IgD-negative memory B cell (primary cell): ENCODE measurements around the gene ITPKA. TPM values are rescaled to one million over a fixed set of nuclear protein-coding genes. Genes with fewer than 3 reads are reported as not detected.
A peak's percentile ranks its signal among the peaks of the same experiment; 100 is the strongest.

Experiments used
- H3K27ac Mint-ChIP-seq, 3 donors: one replicate each; pipeline ENCODE4 v1.8.0; 2020 to 2022; ENCODE audit warnings: mild to moderate bottlenecking in 3 of 3, mixed read lengths in 3 of 3, moderate library complexity in 1 of 3
- H3K27me3 Mint-ChIP-seq: one replicate; pipeline ENCODE4 v1.8.0; 2021; ENCODE audit warnings: mixed read lengths
- H3K36me3 Mint-ChIP-seq: one replicate; pipeline ENCODE4 v1.8.0; 2020; ENCODE audit warnings: mild to moderate bottlenecking, mixed read lengths
- H3K4me1 Mint-ChIP-seq, 3 donors: one replicate each; pipeline ENCODE4 v1.8.0; 2020 to 2022; ENCODE audit warnings: mixed read lengths in 3 of 3, mild to moderate bottlenecking in 1 of 3
- H3K4me3 Mint-ChIP-seq, 4 donors: one replicate each; pipeline ENCODE4 v1.8.0; 2020 to 2022; ENCODE audit warnings: mild to moderate bottlenecking in 4 of 4, mixed read lengths in 4 of 4, moderate library complexity in 3 of 4
- H3K9me3 Mint-ChIP-seq, 3 donors: one replicate each; pipeline ENCODE4 v1.8.0; 2020 to 2021; ENCODE audit warnings: mixed read lengths in 3 of 3, mild to moderate bottlenecking in 1 of 3
- polyA plus RNA-seq: library from polyadenylated mRNA; unstranded; fragments of 300-500 nt; fragmentation: Illumina TruSeq; gene quantifications from one replicate; pipeline ENCODE4 v1.2.3, GENCODE V29; 2021

The ITPKA gene
- polyA plus RNA-seq, 1 donor from 2014 or later = not detected

- H3K27me3 Mint-ChIP-seq = peaks cover 2% of the 10 kb centered on the region
- peaks cover 11% of the 10 kb centered on the region in 3 donors for H3K4me1 Mint-ChIP-seq
- H3K27ac Mint-ChIP-seq = peak overlapping the region in 2 of 3 donors; percentile 55 to 73
- no peaks in the 10 kb centered on the region for H3K9me3 Mint-ChIP-seq
- H3K36me3 Mint-ChIP-seq = peaks cover 9% of the 10 kb centered on the region
- peak overlapping the region; percentile 13 to 56 (median 46) for H3K4me3 Mint-ChIP-seq
Observed at GRCh38 chr15:41483115-41483514, 10.6 kb upstream of the ITPKA start.

DNA sequence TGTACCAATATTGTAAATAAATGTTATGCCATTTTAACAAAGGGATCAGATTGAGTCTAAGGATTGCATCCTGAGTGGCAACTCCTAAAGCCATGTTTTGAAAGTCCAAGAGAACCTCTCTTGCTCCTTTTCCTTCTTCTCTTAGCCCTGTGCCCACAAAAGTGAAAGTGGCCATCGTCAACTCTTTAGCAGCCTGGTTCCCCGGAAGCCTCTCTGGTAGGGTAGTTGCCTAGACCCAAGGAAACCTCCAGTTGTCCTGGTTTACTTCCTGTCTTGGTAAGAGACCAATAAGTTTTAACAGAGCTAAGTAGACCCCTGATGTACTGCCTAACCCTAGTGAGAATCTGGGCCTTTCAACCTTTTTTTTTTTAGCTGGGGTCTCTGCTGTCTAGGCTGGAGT lies 10.2 kb upstream of the ITPKA start:
- H3K9me3 Mint-ChIP-seq = no peaks in the 10 kb centered on the region
- H3K27ac Mint-ChIP-seq = peak overlapping the region in 2 of 3 donors; percentile 14 to 73
- H3K27me3 Mint-ChIP-seq = peaks cover 2% of the 10 kb centered on the region
- peak overlapping the region in 3 of 4 donors; percentile 13 to 49 (median 41) for H3K4me3 Mint-ChIP-seq
- peaks cover 11% of the 10 kb centered on the region in 3 donors for H3K4me1 Mint-ChIP-seq
- H3K36me3 Mint-ChIP-seq = peaks cover 9% of the 10 kb centered on the region

DNA sequence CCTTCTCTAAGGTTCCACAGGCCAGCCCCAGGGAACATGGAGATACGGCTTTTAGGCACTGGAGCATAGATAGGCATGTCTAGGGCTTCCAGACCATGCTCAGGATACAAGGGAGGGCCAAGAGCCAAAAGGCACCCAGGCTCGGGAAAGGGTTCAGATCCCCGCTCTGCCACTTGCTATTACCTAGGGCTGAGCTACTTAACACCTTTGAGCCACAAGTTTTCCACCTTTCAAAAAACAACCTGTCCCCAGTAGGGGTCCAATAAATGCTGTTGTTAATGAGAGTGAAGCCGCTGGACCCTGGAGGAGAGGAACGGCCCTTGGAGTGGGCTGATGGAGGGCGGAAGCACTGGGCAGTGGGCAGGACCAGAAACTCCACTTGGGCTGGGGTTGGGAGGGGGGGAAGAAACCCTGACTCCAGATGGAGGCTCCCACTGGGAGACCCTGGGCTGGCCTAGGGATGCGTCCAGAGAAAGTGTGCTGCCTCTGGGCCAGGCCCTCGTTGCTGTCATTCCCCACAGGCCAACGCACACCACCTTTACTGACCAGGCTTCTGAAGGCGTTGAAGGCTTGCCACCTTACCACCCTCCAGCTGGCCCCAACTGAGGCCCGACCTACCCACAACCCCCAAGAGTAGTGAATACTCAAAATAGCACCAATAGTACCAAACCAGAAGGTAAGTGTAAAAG lies 8.6 kb upstream of the ITPKA start:
- Mint-ChIP-seq H3K9me3 (no peaks in the 10 kb centered on the region), H3K27ac (no peak overlapping the region), H3K36me3 (peaks cover 7% of the 10 kb centered on the region), H3K4me1 (peaks cover 11% of the 10 kb centered on the region in 3 donors), H3K4me3 (no peak overlapping the region), H3K27me3 (peaks cover 4% of the 10 kb centered on the region)

- peaks cover 11% of the 10 kb centered on the region in 3 donors for H3K4me1 Mint-ChIP-seq
- peaks cover 11% of the 10 kb centered on the region for H3K27me3 Mint-ChIP-seq
- H3K4me3 Mint-ChIP-seq = no peak overlapping the region
- H3K27ac Mint-ChIP-seq = no peak overlapping the region
- no peaks in the 10 kb centered on the region for H3K9me3 Mint-ChIP-seq
- no peaks in the 10 kb centered on the region for H3K36me3 Mint-ChIP-seq
Observed at GRCh38 chr15:41486286-41486685, 7.4 kb upstream of the ITPKA start.

DNA sequence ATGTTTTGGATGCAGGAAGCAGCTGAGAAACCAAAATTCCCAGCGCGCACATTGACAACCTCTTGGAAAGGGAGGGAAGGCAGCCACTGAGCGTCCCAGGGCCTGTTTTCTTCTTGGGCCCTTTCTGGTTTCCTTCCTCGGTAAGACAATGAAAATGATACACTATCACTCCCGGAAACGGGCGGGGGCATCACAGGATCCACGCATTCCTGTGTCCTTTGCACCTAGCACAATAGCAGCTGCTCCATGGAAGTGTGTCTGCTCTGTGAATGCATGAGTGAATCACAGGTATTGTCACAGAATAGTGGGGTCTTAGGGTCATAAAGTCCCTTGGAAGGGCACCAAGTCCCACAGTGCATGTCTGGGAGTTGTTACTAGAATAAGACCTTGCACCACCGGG lies 6.3 kb upstream of the ITPKA start:
- Mint-ChIP-seq H3K27me3 (peaks cover 20% of the 10 kb centered on the region), H3K9me3 (no peaks in the 10 kb centered on the region), H3K4me3 (no peak overlapping the region), H3K4me1 (peaks cover 11 to 14% (median 13%) of the 10 kb centered on the region in 3 donors), H3K27ac (peak overlapping the region in 1 of 3 donors; percentile 73), H3K36me3 (peaks cover 1% of the 10 kb centered on the region)

DNA sequence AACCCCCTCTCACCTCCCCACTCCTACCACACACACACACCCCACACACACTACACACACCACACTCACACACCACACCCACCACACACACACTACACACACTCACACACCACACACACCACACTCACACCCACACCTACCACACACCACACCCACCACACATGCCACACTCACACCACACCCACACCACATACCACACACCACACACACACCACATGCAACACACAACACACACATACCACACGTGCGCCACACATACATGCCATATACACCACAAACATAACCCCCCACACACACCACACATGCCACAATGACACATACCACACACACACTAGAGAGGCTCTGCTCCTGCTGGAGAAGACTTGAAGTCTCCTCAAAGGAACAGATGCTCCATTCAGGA lies 5.9 kb upstream of the ITPKA start:
- Mint-ChIP-seq H3K27me3 (peaks cover 24% of the 10 kb centered on the region), H3K27ac (peak overlapping the region in 1 of 3 donors; percentile 60), H3K4me1 (peaks cover 11 to 17% (median 13%) of the 10 kb centered on the region in 3 donors), H3K36me3 (peaks cover 1% of the 10 kb centered on the region), H3K4me3 (no peak overlapping the region), H3K9me3 (no peaks in the 10 kb centered on the region)

GRCh38 chr15:41489641-41490040 lies 4.0 kb upstream of the ITPKA start:
- H3K9me3 Mint-ChIP-seq = no peaks in the 10 kb centered on the region
- no peak overlapping the region for H3K4me3 Mint-ChIP-seq
- peaks cover 28% of the 10 kb centered on the region for H3K27me3 Mint-ChIP-seq
- H3K36me3 Mint-ChIP-seq = peaks cover 1% of the 10 kb centered on the region
- no peak overlapping the region for H3K27ac Mint-ChIP-seq
- H3K4me1 Mint-ChIP-seq = peaks cover 6 to 9% (median 9%) of the 10 kb centered on the region in 3 donors

GRCh38 chr15:41490355-41490754 lies 3.3 kb upstream of the ITPKA start:
- no peak overlapping the region for H3K27ac Mint-ChIP-seq
- H3K36me3 Mint-ChIP-seq = peaks cover 1% of the 10 kb centered on the region
- no peak overlapping the region for H3K4me3 Mint-ChIP-seq
- H3K9me3 Mint-ChIP-seq = no peaks in the 10 kb centered on the region
- peaks cover 6 to 9% (median 9%) of the 10 kb centered on the region in 3 donors for H3K4me1 Mint-ChIP-seq
- H3K27me3 Mint-ChIP-seq = peaks cover 33% of the 10 kb centered on the region

GRCh38 chr15:41491889-41492288 lies 1.8 kb upstream of the ITPKA start:
- H3K4me3 Mint-ChIP-seq = peak overlapping the region in 1 of 4 donors; percentile 86
- peaks cover 35% of the 10 kb centered on the region for H3K27me3 Mint-ChIP-seq
- peaks cover 9 to 12% (median 9%) of the 10 kb centered on the region in 3 donors for H3K4me1 Mint-ChIP-seq
- H3K36me3 Mint-ChIP-seq = peaks cover 1% of the 10 kb centered on the region
- no peak overlapping the region for H3K27ac Mint-ChIP-seq
- no peaks in the 10 kb centered on the region for H3K9me3 Mint-ChIP-seq

GRCh38 chr15:41492597-41493204 lies 973 bp upstream of the ITPKA start:
- Mint-ChIP-seq H3K4me1 (peaks cover 9 to 12% (median 9%) of the 10 kb centered on the region in 3 donors), H3K27ac (peak overlapping the region in 1 of 3 donors; percentile 18), H3K4me3 (peak overlapping the region; percentile 82 to 93 (median 84)), H3K27me3 (peaks cover 38% of the 10 kb centered on the region), H3K9me3 (no peaks in the 10 kb centered on the region), H3K36me3 (peaks cover 1% of the 10 kb centered on the region)

DNA sequence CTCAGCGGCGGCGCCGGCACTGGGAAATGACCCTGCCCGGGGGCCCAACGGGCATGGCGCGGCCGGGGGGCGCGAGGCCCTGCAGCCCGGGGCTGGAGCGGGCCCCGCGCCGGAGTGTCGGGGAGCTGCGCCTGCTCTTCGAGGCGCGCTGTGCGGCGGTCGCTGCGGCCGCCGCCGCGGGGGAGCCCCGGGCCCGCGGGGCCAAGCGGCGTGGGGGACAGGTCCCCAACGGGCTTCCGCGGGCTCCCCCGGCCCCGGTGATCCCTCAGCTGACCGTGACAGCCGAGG lies 172 bp downstream of the ITPKA start:
- Mint-ChIP-seq H3K4me3 (no peak overlapping the region), H3K27me3 (peaks cover 45% of the 10 kb centered on the region), H3K27ac (no peak overlapping the region), H3K36me3 (peaks cover 1% of the 10 kb centered on the region), H3K4me1 (peaks cover 9 to 12% (median 9%) of the 10 kb centered on the region in 3 donors), H3K9me3 (peaks cover 0 to 2% (median 0%) of the 10 kb centered on the region in 3 donors)

DNA sequence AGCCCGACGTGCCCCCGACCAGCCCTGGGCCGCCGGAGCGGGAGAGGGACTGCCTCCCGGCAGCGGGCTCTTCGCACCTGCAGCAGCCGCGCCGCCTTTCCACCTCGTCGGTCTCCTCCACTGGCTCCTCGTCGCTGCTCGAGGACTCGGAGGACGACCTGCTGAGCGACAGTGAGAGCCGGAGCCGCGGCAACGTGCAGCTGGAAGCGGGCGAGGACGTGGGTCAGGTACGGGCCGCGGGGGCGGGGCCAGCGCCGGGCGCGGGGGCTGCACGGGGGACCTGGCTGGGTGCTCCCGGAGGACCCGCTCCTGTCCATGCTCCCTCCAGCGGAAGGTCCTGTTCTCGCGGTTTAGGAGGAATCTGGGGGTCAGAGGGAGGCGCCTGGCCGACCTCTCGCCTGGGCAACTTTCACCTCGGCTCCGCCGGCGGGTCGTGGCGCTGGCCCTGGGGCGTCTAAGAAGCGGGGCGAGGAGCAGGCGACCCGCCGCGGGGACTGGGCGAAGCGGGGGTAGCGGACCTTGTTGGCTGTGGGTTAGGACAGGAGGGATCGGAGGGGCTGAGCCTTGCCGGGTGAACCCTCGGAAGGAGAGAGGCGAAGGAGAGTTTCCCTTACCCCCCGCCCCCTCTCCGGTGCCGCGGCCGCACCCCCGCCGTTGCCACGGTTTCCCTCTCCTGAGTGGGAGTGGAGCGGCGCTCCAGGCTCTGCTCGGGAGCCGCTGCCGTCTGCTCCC lies 682 bp downstream of the ITPKA start:
- Mint-ChIP-seq H3K27me3 (peaks cover 49% of the 10 kb centered on the region), H3K4me3 (peak overlapping the region; percentile 75 to 86 (median 81)), H3K27ac (no peak overlapping the region), H3K36me3 (peaks cover 1% of the 10 kb centered on the region), H3K9me3 (peaks cover 0 to 2% (median 0%) of the 10 kb centered on the region in 3 donors), H3K4me1 (peaks cover 9 to 12% (median 9%) of the 10 kb centered on the region in 3 donors)

DNA sequence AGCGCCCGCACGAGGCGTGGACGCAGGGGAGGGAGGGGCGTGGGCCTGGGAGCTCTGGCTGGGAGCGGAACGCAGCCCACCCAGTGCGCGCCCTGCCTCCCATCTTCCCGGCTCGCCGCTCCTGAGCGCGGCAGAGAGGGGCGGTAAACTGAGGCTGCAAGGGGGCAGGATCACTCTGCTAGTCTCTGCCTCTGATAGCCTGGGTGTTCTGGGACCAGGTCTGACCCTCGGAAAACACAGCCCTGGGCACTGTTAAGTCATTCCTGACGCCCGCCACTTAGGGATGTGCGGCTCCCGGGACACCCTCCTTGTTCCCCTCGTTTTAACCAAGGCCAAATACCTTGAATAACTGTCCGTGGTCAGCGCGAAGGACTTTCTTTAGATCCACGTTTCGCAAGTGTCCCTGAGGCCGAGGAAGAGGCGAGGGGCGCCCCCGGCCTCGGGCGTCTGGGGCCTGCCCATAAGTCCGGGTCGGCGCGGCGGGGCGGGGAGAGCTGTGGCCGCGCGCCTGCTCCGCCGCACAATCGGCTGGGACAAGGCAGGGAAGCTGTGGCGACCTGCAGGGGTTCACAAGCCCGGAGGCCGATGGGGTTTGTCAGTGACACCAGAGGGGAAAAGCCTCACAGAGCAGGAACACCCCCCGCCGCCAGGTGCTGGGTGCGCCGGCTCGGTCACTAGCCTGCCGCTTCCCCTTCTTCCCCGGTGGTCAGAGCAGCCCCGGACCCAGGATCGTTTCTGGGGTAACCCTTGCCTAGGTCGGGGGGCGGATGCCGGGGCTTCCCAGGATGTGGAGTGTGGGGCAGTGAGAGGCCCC lies 1.5 kb downstream of the ITPKA start:
- Mint-ChIP-seq H3K27me3 (peaks cover 52% of the 10 kb centered on the region), H3K36me3 (peaks cover 1% of the 10 kb centered on the region), H3K9me3 (peaks cover 0 to 2% (median 0%) of the 10 kb centered on the region in 3 donors), H3K4me3 (peak overlapping the region; percentile 66 to 77 (median 76)), H3K27ac (peak overlapping the region in 1 of 3 donors; percentile 70), H3K4me1 (peaks cover 9 to 12% (median 12%) of the 10 kb centered on the region in 3 donors)

GRCh38 chr15:41495736-41496599 lies 2.3 kb downstream of the ITPKA start:
- Mint-ChIP-seq H3K4me1 (peaks cover 10 to 16% (median 11%) of the 10 kb centered on the region in 3 donors), H3K27me3 (peaks cover 57% of the 10 kb centered on the region), H3K36me3 (peaks cover 1% of the 10 kb centered on the region), H3K4me3 (peak overlapping the region in 3 of 4 donors; percentile 77 to 78 (median 77)), H3K9me3 (peaks cover 0 to 2% (median 0%) of the 10 kb centered on the region in 3 donors), H3K27ac (no peak overlapping the region)
